Measurements from ENCODE around the gene ASIP.
"Not testable (repeated sequence)": the region's sequence is repeated elsewhere in the genome, so short reads cannot be mapped to it uniquely, and the experiment has no call there.

The ASIP gene

DNA sequence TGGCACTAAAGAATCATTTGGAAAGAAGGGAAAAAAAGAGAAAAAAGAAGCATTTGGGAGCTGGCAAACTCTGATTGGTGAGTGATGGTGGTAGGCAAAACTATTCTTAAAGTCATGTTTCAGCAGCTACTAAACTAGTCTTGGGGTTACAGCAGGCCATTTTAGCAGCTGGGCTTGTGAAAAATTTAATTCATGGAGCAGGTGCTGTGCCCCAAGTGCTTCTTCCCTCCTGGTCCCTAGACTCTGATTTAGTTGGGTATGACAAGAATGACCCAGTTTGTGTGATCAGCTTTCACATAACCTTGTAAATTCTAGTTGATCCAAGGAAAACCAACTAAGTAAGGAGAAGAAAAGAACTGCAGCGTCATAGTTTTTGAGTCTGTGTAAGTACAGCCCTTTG, 1.1 kb upstream of the ASIP start:
- no peak for TF ChIP-seq EZH2phosphoT487 (IDR thresholded peaks at IDR 0.05; ENCODE audit: borderline replicate concordance, low read length)
- no peak for TF ChIP-seq CTCF (IDR thresholded peaks at IDR 0.05; ENCODE audit: low read depth, low read length, poor library complexity, severe bottlenecking)
- peaks cover 32% of the 10 kb centered on the region for H3K4me1 ChIP-seq (ENCODE audit: control insufficient read depth, low read length)
- H3K36me3 ChIP-seq (ENCODE audit: control insufficient read depth, low read length): no peaks in the 10 kb centered on the region
- H3F3A ChIP-seq (ENCODE audit: control insufficient read depth, insufficient read depth): peaks cover 11% of the 10 kb centered on the region
- no peaks in the 10 kb centered on the region for H4K20me1 ChIP-seq (ENCODE audit: control insufficient read depth, insufficient read depth, low read depth, low read length)
- H3K9me2 ChIP-seq (replicated peaks; ENCODE audit: control insufficient read depth, low read length): no peaks in the 10 kb centered on the region
- H3K4me3 ChIP-seq (ENCODE audit: low read length): no peak overlapping the region; the same call in 1 of the 2 replicates
- no peak overlapping the region for H3K27ac ChIP-seq (ENCODE audit: low read depth, low read length)
- peaks cover 9% of the 10 kb centered on the region; the same call in 1 of the 2 replicates for H3K9me3 ChIP-seq (ENCODE audit: control insufficient read depth, insufficient read depth, low read length)
- H3K4me2 ChIP-seq (ENCODE audit: low read length): peak overlapping the region; percentile 80; the same call in 1 of the 2 replicates
- H3K27me3 ChIP-seq (ENCODE audit: control insufficient read depth, low read length): no peaks in the 10 kb centered on the region
- H3K79me2 ChIP-seq (ENCODE audit: control insufficient read depth, low read length): no peaks in the 10 kb centered on the region

DNA sequence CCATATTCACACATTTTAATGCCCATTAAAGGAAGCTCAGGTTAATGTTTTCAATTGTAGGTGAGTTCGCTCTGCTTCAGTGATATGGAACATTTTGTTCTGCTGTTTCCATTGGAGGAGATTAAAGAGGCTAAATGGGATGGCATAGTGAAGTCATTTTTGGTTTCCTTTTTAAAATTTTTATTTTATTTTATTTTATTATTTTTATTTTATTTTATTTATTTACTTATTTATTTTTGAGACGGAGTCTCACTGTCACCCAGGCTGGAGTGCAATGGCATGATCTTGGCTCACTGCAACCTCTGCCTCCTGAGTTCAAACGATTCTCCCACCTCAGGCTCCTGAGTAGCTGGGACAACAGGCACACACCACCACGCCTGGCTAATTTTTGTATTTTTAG, 792 bp downstream of the ASIP start:
- peaks cover 11% of the 10 kb centered on the region for H3F3A ChIP-seq (ENCODE audit: control insufficient read depth, insufficient read depth)
- H3K4me2 ChIP-seq (ENCODE audit: low read length): peak overlapping the region; percentile 80
- H3K79me2 ChIP-seq (ENCODE audit: control insufficient read depth, low read length); H3K27ac ChIP-seq (ENCODE audit: low read depth, low read length); H3K4me3 ChIP-seq (ENCODE audit: low read length); H3K9me3 ChIP-seq (ENCODE audit: control insufficient read depth, insufficient read depth, low read length); H4K20me1 ChIP-seq (ENCODE audit: control insufficient read depth, insufficient read depth, low read depth, low read length); H3K27me3 ChIP-seq (ENCODE audit: control insufficient read depth, low read length); H3K36me3 ChIP-seq (ENCODE audit: control insufficient read depth, low read length); H3K9me2 ChIP-seq (replicated peaks; ENCODE audit: control insufficient read depth, low read length): not testable (repeated sequence)
- H3K4me1 ChIP-seq (ENCODE audit: control insufficient read depth, low read length): peaks cover 32% of the 10 kb centered on the region

GRCh38 chr20:34242879-34243278, 1.7 kb downstream of the ASIP start:
- Histone ChIP-seq H3F3A (ENCODE audit: control insufficient read depth, insufficient read depth) (peaks cover 11% of the 10 kb centered on the region), H3K4me3 (ENCODE audit: low read length) (no peak overlapping the region), H3K4me1 (ENCODE audit: control insufficient read depth, low read length) (peaks cover 32% of the 10 kb centered on the region), H3K36me3 (ENCODE audit: control insufficient read depth, low read length) (no peaks in the 10 kb centered on the region), H4K20me1 (ENCODE audit: control insufficient read depth, insufficient read depth, low read depth, low read length) (no peaks in the 10 kb centered on the region), H3K27ac (ENCODE audit: low read depth, low read length) (no peak overlapping the region), H3K9me2 (replicated peaks; ENCODE audit: control insufficient read depth, low read length) (no peaks in the 10 kb centered on the region), H3K9me3 (ENCODE audit: control insufficient read depth, insufficient read depth, low read length) (0 out of 2 replicates have a peak, but pooled peaks cover under 1% of the 10 kb centered on the region), H3K79me2 (ENCODE audit: control insufficient read depth, low read length) (no peaks in the 10 kb centered on the region), H3K27me3 (ENCODE audit: control insufficient read depth, low read length) (no peaks in the 10 kb centered on the region), H3K4me2 (ENCODE audit: low read length) (no peak overlapping the region)
- no peak for TF ChIP-seq EZH2phosphoT487 (IDR thresholded peaks at IDR 0.05; ENCODE audit: borderline replicate concordance, low read length)
- TF ChIP-seq CTCF (IDR thresholded peaks at IDR 0.05; ENCODE audit: low read depth, low read length, poor library complexity, severe bottlenecking): no peak

DNA sequence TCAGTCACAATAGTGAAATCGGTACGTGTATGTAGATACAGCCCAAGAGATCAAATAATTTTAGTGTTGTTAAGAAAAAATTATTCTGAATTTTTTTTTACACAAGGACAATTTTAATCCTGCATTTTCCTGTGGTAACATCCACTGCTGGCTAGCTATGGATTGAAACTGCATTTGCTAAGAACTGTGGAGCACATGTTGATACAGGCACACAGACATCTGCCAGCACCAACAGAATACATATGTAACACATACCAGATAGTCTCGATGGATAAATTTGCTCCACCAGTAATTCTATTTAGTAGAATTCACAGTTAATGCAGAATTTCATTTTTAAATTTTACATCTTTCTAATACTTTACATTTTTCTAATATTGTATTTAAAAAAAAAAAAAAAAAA, 2.2 kb downstream of the ASIP start:
- peaks cover 11% of the 10 kb centered on the region for H3F3A ChIP-seq (ENCODE audit: control insufficient read depth, insufficient read depth)

More for the DNA sequence above, 2.2 kb downstream of the ASIP start:
- Histone ChIP-seq H3K9me3 (ENCODE audit: control insufficient read depth, insufficient read depth, low read length) (no peaks in the 10 kb centered on the region), H4K20me1 (ENCODE audit: control insufficient read depth, insufficient read depth, low read depth, low read length) (no peaks in the 10 kb centered on the region), H3K27me3 (ENCODE audit: control insufficient read depth, low read length) (no peaks in the 10 kb centered on the region), H3K27ac (ENCODE audit: low read depth, low read length) (no peak overlapping the region), H3K9me2 (replicated peaks; ENCODE audit: control insufficient read depth, low read length) (no peaks in the 10 kb centered on the region), H3K4me2 (ENCODE audit: low read length) (no peak overlapping the region), H3K4me1 (ENCODE audit: control insufficient read depth, low read length) (peaks cover 32% of the 10 kb centered on the region), H3K36me3 (ENCODE audit: control insufficient read depth, low read length) (no peaks in the 10 kb centered on the region), H3K79me2 (ENCODE audit: control insufficient read depth, low read length) (no peaks in the 10 kb centered on the region), H3K4me3 (ENCODE audit: low read length) (no peak overlapping the region)
- TF ChIP-seq EZH2phosphoT487 (IDR thresholded peaks at IDR 0.05; ENCODE audit: borderline replicate concordance, low read length) (no peak), CTCF (IDR thresholded peaks at IDR 0.05; ENCODE audit: low read depth, low read length, poor library complexity, severe bottlenecking) (no peak)

All from DOHH2 (cell line).